H1 (cell line): ENCODE measurements around the gene METTL9.
"Not testable (repeated sequence)": the region's sequence is repeated elsewhere in the genome, so short reads cannot be mapped to it uniquely, and the experiment has no call there.

ENCODE experiments used
- CEBPB ChIP-seq: IDR thresholded peaks from 2 replicates; pipeline ENCODE4 v1.6.1; 2012; ENCODE audit warnings: low read depth, low read length
- CHD2 ChIP-seq: IDR thresholded peaks from 2 replicates; pipeline ENCODE4 v1.6.1; 2012; ENCODE audit warnings: low read length, improper control_type of control experiment
- CTCF ChIP-seq, 3 experiments: IDR thresholded peaks; 1 replicate in 2 of 3; 2 replicates in 1 of 3; pipeline versions ENCODE4 v1.5.1 to v1.6.1; 2011; ENCODE audit warnings: low read length in 3 of 3, mild to moderate bottlenecking in 3 of 3, inconsistent platforms in 2 of 3, low read depth in 1 of 3, moderate library complexity in 1 of 3; ENCODE audit not compliant: insufficient read depth in 1 of 3; ENCODE audit errors: control extremely low read depth in 1 of 3
- EZH2 ChIP-seq: fragments of 200-600 bp; sonication (generic); IDR thresholded peaks from 2 replicates; pipeline ENCODE4 v1.7.1; 2012; ENCODE audit warnings: low read depth, mild to moderate bottlenecking, moderate library complexity, low read length, inconsistent platforms; ENCODE audit not compliant: severe bottlenecking
- GABPA ChIP-seq: IDR thresholded peaks from 2 replicates; pipeline ENCODE4 v1.6.1; 2011; ENCODE audit warnings: mild to moderate bottlenecking, low read length, moderate library complexity, borderline replicate concordance; ENCODE audit not compliant: insufficient read depth
- MAX ChIP-seq: IDR thresholded peaks from 2 replicates; pipeline ENCODE4 v1.6.1; 2012; ENCODE audit warnings: inconsistent platforms
- POLR2A ChIP-seq, 2 experiments: IDR thresholded peaks; 1 replicate in 1 of 2; 2 replicates in 1 of 2; pipeline ENCODE4 v1.6.1; 2011; ENCODE audit warnings: low read depth in 2 of 2, low read length in 2 of 2, mild to moderate bottlenecking in 2 of 2; ENCODE audit errors: control extremely low read depth in 1 of 2
- SRF ChIP-seq: IDR thresholded peaks from 2 replicates; pipeline ENCODE4 v1.6.1; 2011; ENCODE audit warnings: mild to moderate bottlenecking, low read depth, low read length, moderate library complexity
- TCF12 ChIP-seq: IDR thresholded peaks from 2 replicates; pipeline ENCODE4 v1.6.1; 2011; ENCODE audit warnings: low read depth, mild to moderate bottlenecking, low read length
- TEAD4 ChIP-seq: IDR thresholded peaks from 2 replicates; pipeline ENCODE4 v1.6.1; 2012; ENCODE audit warnings: low read depth, low read length, inconsistent platforms, mixed read lengths

- TF ChIP-seq POLR2A (IDR thresholded peaks at IDR 0.05; ENCODE audit: control extremely low read depth in 1 of 2, low read depth in 2 of 2, low read length in 2 of 2); TEAD4; TCF12; CTCF (IDR thresholded peaks at IDR 0.05; ENCODE audit: control extremely low read depth in 1 of 3, insufficient read depth in 1 of 3, low read depth in 1 of 3, low read length in 3 of 3); SRF; CHD2; CEBPB; MAX; GABPA; EZH2: not testable (repeated sequence)
Measured at GRCh38 chr16:21553481-21554296, 45.7 kb upstream of the METTL9 start.
